ENCODE results near the gene RNF38. TPM values are rescaled to one million over a fixed set of nuclear protein-coding genes. Genes with fewer than 3 reads are reported as not detected.

Gene RNF38
- total RNA-seq, 1 donor from 2014 or later, result 27.6 TPM

GRCh38 chr9:36318212-36318802 is 81.8 kb downstream of the RNF38 start:
- Histone ChIP-seq H3K4me3 (ENCODE audit: low read depth, low read length) (no peak overlapping the region), H3K27me3 (ENCODE audit: control insufficient read depth, insufficient read depth, low read length) (no peaks in the 10 kb centered on the region), H3K36me3 (ENCODE audit: control insufficient read depth, insufficient read depth, low read length) (no peaks in the 10 kb centered on the region)
- no peak for TF ChIP-seq CTCF (IDR thresholded peaks at IDR 0.05; ENCODE audit: insufficient read depth, low read length, poor library complexity, severe bottlenecking)
- DNase-seq (ENCODE audit: low read depth), result no peak

GRCh38 chr9:36317766-36318165 is 82.3 kb downstream of the RNF38 start:
- Histone ChIP-seq H3K4me3 (ENCODE audit: low read depth, low read length) (no peak overlapping the region), H3K27me3 (ENCODE audit: control insufficient read depth, insufficient read depth, low read length) (no peaks in the 10 kb centered on the region), H3K36me3 (ENCODE audit: control insufficient read depth, insufficient read depth, low read length) (no peaks in the 10 kb centered on the region)
- DNase-seq (ENCODE audit: low read depth), result peak; percentile 79
- no peak for TF ChIP-seq CTCF (IDR thresholded peaks at IDR 0.05; ENCODE audit: insufficient read depth, low read length, poor library complexity, severe bottlenecking)

DNA sequence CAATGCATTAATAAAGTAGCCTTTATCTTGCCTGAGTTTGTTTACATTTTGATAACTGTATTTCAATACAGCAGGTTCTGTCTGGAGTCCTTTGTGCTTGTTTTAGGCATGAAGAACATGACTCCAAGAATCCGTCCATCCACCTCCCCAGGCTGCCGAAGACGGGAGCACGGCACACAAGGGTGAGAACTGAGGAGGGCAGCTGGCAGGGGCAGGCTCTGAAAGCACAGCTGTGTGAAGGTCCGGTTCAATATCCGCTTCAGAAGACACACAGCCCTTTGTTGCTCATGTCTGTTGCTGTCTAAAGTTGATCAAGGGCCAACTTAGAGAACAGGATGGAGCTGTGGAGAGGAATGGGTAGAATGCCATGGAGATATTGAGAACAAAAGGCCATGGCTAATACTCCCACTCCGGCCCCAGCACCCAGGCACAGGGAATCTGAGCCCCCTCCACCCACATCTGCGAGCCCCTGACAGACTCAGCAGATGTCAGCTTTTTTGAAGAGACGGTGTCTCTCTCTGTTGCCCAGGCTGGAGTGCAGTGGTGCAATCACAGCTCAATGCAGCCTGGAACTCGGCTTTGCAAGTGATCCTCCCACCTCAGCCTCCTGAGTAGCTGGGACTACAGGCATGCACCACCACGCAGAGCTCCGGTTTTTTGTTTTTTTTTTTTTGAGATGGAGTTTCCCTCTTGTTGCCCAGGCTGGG is 83.3 kb downstream of the RNF38 start:
- no peak overlapping the region for H3K4me3 ChIP-seq (ENCODE audit: low read depth, low read length)
- no peak for DNase-seq (ENCODE audit: low read depth)
- no peak for TF ChIP-seq CTCF (IDR thresholded peaks at IDR 0.05; ENCODE audit: insufficient read depth, low read length, poor library complexity, severe bottlenecking)

DNA sequence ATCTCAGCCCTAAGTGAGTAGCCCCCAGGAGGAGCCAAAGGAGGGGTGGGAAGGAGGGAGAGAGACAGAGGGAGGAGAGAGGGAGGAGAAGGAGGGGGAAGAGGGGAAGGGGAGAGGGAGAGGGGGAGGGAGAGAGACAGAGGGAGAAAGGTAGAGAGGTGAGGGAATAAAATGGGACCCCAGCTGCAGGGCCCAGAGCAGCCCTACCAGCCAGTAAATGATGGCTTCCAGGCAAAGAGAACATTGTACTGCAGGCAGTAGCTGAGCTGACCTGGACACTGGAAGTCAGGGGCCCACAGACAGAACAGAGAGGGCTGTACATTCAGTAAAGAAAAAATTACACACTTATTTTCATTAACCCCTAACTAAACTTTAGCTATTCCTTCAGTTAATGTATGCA is 84.0 kb downstream of the RNF38 start:
- Histone ChIP-seq H3K27me3 (ENCODE audit: control insufficient read depth, insufficient read depth, low read length) (no peaks in the 10 kb centered on the region), H3K4me3 (ENCODE audit: low read depth, low read length) (no peak overlapping the region), H3K36me3 (ENCODE audit: control insufficient read depth, insufficient read depth, low read length) (no peaks in the 10 kb centered on the region)
- no peak for DNase-seq (ENCODE audit: low read depth)
- TF ChIP-seq CTCF (IDR thresholded peaks at IDR 0.05; ENCODE audit: insufficient read depth, low read length, poor library complexity, severe bottlenecking), result no peak

More for the DNA sequence above, 83.3 kb downstream of the RNF38 start:
- H3K27me3 ChIP-seq (ENCODE audit: control insufficient read depth, insufficient read depth, low read length), result no peaks in the 10 kb centered on the region
- H3K36me3 ChIP-seq (ENCODE audit: control insufficient read depth, insufficient read depth, low read length), result no peaks in the 10 kb centered on the region

- H3K4me3 ChIP-seq (ENCODE audit: low read depth, low read length), result no peak overlapping the region
- H3K27me3 ChIP-seq (ENCODE audit: control insufficient read depth, insufficient read depth, low read length), result no peaks in the 10 kb centered on the region
- no peaks in the 10 kb centered on the region for H3K36me3 ChIP-seq (ENCODE audit: control insufficient read depth, insufficient read depth, low read length)
- no peak for TF ChIP-seq CTCF (IDR thresholded peaks at IDR 0.05; ENCODE audit: insufficient read depth, low read length, poor library complexity, severe bottlenecking)
- DNase-seq (ENCODE audit: low read depth), result no peak
Measured at GRCh38 chr9:36315283-36315682, 84.8 kb downstream of the RNF38 start.

DNA sequence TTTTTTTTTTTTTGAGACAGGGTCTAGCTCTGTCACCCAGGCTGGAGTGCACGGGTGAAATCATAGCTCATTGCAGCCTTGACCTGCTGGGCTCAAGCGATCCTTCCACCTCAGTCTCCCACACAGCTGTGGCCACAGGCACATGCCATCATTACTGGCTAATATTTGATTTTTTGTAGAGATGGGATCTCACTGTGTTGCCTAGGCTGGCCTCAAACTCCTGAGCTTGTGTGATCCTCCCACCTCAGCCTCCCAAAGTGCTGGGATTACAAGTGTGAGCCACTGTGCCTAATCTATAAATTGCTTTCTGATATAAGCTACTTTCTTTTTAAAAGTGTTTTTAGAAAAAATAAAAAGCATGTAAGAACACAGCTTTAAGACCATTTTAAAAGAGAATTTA is 85.3 kb downstream of the RNF38 start:
- DNase-seq (ENCODE audit: low read depth), result no peak
- H3K4me3 ChIP-seq (ENCODE audit: low read depth, low read length), result no peak overlapping the region
- H3K27me3 ChIP-seq (ENCODE audit: control insufficient read depth, insufficient read depth, low read length), result no peaks in the 10 kb centered on the region
- no peaks in the 10 kb centered on the region for H3K36me3 ChIP-seq (ENCODE audit: control insufficient read depth, insufficient read depth, low read length)
- no peak for TF ChIP-seq CTCF (IDR thresholded peaks at IDR 0.05; ENCODE audit: insufficient read depth, low read length, poor library complexity, severe bottlenecking)

Data from kidney epithelial cell (primary cell).